AG08396 (cell line): ENCODE measurements around the gene AP1G2.

Experiments used
- DNase-seq: peaks from one replicate; pipeline ENCODE4 v3.0.0; 2012; ENCODE audit warnings: low spot score, mixed read lengths

Gene AP1G2

GRCh38 chr14:23571701-23572523 is 4.3 kb upstream of the AP1G2 start:
- DNase-seq, result no peak

DNA sequence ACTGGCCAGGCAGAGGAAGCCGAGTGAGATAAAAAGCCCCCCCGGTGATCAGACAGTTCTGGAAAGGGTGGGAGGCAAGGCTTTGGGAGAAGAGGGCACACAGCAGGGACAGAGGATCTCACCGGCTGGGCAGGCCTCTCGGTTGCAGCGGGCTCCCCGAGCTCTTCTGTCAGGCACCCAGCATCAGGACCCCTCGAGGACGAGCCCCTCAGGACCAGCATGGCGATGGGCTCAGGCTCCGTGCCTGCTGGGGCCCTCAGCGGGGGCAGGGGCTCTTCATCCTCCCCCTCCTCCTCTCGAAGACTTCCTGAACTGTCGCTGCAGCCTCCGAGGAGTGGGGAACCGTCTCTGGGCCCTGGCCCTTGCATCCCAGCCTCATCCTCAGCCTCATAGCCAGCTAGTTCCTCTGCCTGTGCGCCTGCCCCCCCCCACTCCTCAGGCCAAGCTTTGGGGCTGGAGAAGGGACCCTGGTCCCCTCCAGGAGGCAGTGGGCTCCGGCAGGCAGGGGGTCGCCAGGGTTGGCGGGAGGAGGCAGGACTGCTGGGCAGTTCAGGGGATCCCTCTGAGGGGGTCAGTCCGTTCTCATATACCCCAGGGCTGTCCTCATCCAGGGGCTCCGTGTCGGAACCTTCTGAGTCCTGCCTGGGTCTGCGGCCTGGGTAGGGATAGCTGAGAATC is 3.4 kb upstream of the AP1G2 start:
- DNase-seq, result no peak

DNA sequence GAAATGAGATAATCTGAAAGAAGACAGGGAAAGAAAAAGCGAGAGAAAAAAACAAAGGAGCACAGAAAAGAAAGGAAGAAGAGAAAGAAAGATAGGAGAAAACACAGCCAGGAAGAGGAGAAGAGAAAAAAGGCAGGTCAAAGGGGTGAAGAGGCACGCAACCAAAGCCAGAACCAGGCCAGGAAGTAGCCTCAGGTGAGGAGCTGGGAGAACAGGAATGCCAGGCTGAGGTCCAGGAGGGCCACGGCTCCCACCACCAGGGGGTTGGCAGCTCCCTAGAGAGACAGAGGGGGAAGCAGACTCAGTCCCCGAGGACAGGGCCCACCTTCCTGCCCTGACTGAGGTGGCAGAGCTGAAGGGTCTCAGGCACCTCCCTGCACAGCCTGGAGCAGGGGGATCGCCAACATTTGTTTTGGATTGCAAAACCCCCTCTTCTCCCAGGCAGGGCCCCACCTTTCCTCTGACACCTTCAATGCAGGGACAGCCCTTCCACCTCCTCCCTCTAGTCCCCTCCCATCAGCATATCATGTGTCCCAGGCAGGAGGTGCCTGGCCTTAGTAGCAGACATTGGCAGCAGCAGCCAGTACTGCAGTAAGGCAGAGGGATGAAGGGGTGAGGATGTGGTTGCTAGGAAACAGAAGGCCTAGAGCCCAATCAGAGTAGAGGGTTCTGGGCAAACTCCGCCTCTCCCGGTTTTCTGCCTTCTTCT is 2.0 kb upstream of the AP1G2 start:
- DNase-seq, result no peak

- no peak for DNase-seq
Observed at GRCh38 chr14:23568600-23569331, 1.2 kb upstream of the AP1G2 start.

GRCh38 chr14:23568021-23568599 is 519 bp upstream of the AP1G2 start:
- DNase-seq, result no peak

DNA sequence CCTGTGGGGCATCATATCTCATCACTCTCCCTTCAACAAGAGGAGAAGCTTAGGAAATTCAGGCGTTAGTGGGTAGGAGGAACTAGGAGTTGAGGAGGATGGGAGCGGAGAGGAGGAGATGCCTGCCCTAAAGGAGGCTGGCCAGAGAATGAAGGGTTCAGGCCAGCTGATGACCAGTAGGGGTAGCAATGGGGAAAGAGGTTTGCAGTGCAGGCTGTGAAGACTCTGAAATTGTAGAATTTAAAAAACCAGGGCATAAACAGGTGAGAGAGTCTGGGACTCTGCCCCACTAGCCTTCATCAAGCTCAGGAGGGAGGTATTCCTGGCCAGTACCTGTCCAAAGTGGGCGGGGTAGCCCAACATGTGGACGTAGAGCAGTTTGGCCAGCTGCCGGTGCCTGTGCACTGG is 809 bp downstream of the AP1G2 start:
- no peak for DNase-seq

DNA sequence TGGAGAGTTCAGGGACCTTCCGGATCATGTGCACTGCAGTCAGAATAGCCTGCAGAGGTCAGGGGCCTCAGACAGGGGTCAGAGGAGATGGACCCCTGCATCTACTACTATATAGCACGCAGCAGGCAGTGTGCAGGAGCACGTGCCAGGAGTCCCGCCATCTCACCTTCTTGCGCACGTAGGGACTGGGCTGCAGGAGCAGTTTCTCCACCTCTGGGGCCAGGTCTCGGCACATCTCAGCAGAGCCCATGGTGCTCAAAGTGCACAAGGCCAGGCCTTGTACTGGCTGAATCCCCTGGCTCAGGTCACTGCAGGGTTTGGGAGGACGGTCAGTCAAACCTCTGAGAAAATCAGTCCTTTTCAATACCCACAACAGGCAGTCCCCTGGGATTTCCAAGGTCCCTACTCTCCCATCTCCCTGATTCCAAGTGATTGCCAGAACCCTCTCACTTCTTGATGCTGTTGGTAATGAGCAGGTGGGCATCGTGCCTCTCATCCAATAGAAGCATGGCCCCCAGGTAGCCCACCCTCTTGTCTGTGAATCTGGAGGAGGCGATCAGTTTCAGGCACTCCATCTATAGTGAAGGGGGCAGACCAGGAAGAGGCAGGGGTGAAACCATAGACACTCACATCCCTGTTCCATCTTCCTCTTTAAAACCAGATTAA is 1.3 kb downstream of the AP1G2 start:
- no peak for DNase-seq

DNA sequence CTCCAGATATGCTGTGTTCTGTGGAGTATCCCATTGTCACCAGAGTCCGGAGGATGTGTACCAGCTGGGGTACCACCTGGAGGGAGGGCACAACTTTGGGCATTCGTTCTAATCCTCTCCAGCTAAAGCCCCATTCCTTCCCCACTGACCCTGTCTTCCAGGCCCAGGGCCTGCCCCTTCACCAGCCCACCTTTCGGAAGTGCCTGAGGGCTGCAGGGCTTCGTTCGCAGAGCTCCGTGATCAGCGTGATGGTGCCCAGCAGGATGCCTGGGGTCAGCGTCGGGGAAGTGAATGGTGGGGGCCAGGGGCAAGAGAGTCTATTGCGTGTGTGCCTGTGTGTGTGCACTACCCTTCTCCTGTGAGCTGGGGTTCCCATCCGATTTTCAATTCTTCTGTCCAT is 2.0 kb downstream of the AP1G2 start:
- no peak for DNase-seq

GRCh38 chr14:23564876-23565275 is 2.7 kb downstream of the AP1G2 start:
- DNase-seq, result no peak

- DNase-seq, result no peak
Observed at GRCh38 chr14:23564181-23564812, 3.3 kb downstream of the AP1G2 start.

- DNase-seq, result no peak
Observed at GRCh38 chr14:23563473-23564180, 4.0 kb downstream of the AP1G2 start.

GRCh38 chr14:23562822-23563472 is 4.6 kb downstream of the AP1G2 start:
- peak; percentile 67 for DNase-seq

- DNase-seq, result no peak
Observed at GRCh38 chr14:23561873-23562821, 5.4 kb downstream of the AP1G2 start.

DNA sequence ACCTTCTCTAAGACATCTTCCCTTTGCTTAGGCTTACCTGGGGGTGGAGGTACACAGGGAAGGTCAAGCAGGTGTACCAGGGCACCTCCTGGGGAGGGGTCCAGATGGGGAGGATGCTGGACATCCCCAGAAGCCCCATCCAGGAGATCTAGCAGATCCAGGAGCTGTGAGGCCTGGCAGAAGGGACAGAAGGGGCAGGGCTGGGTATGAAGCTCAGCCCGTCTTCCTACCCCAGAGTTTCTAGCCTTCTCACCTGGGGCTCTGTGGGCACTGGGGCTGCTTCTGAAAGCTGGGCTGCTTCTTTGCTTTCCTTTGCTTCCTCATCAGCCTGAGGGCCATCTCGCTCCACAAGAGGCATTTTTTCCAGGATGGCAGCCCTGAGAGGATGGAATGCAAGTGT is 6.3 kb downstream of the AP1G2 start:
- DNase-seq, result no peak

DNA sequence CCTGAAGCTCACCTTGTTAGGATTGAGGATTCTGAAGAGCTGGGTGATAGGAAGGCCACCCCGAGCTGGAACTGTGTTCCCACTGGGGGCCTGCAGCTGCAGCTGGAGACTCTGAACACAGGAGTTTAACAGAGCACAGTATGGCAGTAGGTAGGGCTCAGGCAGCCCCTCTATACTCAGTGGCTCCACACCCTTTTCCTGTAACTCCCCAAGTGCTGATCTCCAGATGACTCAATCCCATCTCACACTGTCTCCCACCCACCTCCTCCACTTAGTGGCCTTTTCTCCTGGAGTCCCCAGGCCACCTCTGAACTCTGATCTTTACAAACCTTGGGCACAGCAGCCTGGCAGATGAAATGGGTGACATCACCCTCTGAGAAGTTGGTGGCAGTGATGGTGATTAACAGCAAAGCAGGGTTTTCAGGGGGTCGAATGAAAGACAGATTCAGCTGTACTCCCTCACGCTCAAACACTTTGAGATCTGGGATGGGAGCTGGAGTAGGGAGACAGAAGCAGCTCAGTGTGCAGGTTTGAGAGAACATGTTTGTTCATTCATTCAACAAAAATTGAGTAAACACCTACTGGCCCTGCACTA is 7.6 kb downstream of the AP1G2 start:
- DNase-seq, result no peak

DNA sequence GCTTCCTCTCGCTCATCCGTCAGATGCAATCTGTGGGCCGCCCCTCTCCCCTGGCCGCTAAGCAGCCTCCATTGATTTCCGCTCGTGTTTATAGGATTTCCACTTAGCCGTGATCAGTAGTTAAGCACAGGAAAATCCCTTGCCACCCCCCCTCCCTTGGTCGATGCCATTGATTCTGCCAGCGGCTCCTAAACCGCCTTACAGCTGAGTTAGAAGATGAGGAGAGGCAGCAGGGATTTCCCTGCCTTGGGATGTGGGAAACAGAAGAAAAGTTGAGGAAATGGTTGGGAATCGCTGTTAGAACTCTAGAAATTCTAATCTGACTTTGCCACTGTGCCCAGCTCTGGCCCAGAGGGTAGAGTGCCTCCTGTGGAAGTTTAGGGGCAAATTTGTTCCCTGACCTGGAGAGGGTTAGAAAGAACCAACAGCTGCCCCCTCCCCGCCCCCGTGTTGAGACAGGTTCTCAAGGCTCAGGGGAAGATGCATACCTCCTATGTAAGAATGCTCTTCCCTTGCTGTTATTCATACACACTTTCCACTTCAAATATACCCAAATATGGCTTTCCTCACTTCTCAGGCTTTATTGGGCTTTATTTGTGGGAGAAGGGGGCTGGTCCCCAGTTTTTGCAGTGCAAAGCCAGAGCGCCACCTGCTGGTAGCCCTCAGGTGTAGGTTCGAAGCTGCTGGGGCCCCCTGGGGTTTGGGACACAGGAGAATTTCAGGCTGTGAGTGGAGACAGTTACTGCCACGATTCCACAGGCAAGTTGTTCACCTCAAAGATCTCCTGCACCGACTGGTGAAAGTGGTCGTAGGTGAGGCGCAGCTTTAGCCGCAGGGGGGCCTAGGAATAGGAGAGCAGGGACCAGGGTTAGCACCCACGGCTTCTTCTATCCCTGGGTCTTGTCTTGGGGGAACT is 8.3 kb downstream of the AP1G2 start:
- peak; percentile 74 for DNase-seq
